WTC11 (cell line): ENCODE measurements around the gene PCDH12.

Experiments used
- CBFB ChIP-seq: sonication (generic); formaldehyde crosslinking; IDR thresholded peaks from 2 replicates; pipeline ENCODE4 v1.8.1; 2022; ENCODE audit warnings: mild to moderate bottlenecking, low read depth, missing genetic modification reagents
- NFYB ChIP-seq: sonication (generic); formaldehyde crosslinking; conservative IDR thresholded peaks from 2 replicates; pipeline ENCODE4 v1.8.0; 2022; ENCODE audit warnings: low read depth, missing genetic modification reagents
- TF ChIP-seq, protein P1 (sequence below): fragments of 200-600 bp; IDR thresholded peaks from 2 replicates; pipeline ENCODE4 v1.8.0; 2022; ENCODE audit warnings: antibody characterized with exemption
- TF ChIP-seq, protein P2 (sequence below): sonication (generic); formaldehyde crosslinking; IDR thresholded peaks from 2 replicates; pipeline ENCODE4 v1.8.1; 2022; ENCODE audit warnings: mild to moderate bottlenecking, missing genetic modification reagents, moderate library complexity, borderline replicate concordance

DNA sequence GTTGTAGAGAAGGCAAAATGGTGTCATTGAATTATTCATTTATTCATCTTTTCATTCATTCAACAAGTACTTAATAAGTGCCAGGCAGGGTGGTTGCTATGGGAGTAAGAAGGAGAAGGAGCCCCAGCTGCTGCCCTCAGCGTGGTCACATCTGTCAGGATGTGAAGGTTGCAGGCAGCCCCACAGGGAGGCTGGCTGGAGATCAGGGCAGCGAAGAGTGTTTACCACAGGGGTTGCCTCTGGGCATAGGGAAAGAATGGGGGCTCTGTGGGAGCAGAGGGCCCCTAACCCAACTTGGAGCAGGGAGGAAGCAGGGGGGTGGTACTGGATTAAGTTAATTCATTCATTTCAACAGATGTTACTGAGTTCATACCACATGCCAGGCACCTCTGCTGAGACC lies 6.0 kb downstream of the PCDH12 start:
- TF ChIP-seq NFYB (no peak), CBFB (no peak)
- TF ChIP-seq, protein P1, sequence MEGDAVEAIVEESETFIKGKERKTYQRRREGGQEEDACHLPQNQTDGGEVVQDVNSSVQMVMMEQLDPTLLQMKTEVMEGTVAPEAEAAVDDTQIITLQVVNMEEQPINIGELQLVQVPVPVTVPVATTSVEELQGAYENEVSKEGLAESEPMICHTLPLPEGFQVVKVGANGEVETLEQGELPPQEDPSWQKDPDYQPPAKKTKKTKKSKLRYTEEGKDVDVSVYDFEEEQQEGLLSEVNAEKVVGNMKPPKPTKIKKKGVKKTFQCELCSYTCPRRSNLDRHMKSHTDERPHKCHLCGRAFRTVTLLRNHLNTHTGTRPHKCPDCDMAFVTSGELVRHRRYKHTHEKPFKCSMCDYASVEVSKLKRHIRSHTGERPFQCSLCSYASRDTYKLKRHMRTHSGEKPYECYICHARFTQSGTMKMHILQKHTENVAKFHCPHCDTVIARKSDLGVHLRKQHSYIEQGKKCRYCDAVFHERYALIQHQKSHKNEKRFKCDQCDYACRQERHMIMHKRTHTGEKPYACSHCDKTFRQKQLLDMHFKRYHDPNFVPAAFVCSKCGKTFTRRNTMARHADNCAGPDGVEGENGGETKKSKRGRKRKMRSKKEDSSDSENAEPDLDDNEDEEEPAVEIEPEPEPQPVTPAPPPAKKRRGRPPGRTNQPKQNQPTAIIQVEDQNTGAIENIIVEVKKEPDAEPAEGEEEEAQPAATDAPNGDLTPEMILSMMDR, result no peak
- TF ChIP-seq, protein P2, sequence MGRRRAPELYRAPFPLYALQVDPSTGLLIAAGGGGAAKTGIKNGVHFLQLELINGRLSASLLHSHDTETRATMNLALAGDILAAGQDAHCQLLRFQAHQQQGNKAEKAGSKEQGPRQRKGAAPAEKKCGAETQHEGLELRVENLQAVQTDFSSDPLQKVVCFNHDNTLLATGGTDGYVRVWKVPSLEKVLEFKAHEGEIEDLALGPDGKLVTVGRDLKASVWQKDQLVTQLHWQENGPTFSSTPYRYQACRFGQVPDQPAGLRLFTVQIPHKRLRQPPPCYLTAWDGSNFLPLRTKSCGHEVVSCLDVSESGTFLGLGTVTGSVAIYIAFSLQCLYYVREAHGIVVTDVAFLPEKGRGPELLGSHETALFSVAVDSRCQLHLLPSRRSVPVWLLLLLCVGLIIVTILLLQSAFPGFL (CRISPR knock-in tag), result no peak
